ENCODE measurements around the gene C5orf46. TPM values are rescaled to one million over a fixed set of nuclear protein-coding genes. Genes with fewer than 3 reads are reported as not detected.

C5orf46 gene
- total RNA-seq, 1 donor: not detected

- Histone ChIP-seq H3K4me2 (ENCODE audit: insufficient read depth, low read length) (no peak overlapping the region), H3K79me2 (ENCODE audit: insufficient read depth, low read length) (no peaks in the 10 kb centered on the region)
Observed at GRCh38 chr5:147845618-147846017, 60.7 kb downstream of the C5orf46 start.

DNA sequence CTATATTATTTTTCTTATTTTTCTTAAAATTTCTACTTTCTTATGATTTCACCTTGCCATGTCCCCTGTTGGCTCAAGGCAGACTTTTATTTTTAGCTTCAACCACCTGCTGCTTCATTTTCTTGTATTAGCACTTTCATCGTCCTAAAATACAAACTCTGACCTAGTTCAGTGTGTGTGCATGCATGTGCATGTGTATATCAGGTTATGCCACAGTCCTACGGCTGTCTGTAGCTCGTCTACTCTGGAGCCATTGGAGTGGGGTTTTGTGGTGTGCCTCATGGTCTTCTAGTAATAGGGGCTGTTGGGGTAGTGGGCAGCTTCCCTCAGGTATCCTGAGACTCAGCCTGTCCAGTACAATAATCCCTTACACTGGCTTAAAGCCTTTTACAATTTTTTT lies 61.5 kb downstream of the C5orf46 start:
- Histone ChIP-seq H3K4me3 (ENCODE audit: insufficient read depth, low read length) (no peak overlapping the region), H3K9me3 (ENCODE audit: low read depth, low read length) (no peaks in the 10 kb centered on the region), H4K20me1 (ENCODE audit: insufficient read depth, low read length) (no peaks in the 10 kb centered on the region), H3K27ac (ENCODE audit: low read depth, low read length) (no peak overlapping the region), H3K4me1 (ENCODE audit: insufficient read depth, low read length) (no peaks in the 10 kb centered on the region), H3K36me3 (ENCODE audit: insufficient read depth, low read length) (no peaks in the 10 kb centered on the region), H2AFZ (ENCODE audit: low read length) (no peak overlapping the region), H3K27me3 (ENCODE audit: insufficient read depth, low read length) (no peaks in the 10 kb centered on the region), H3K79me2 (ENCODE audit: insufficient read depth, low read length) (no peaks in the 10 kb centered on the region), H3K4me2 (ENCODE audit: insufficient read depth, low read length) (no peak overlapping the region)
- no peak for DNase-seq (ENCODE audit: insufficient read length, low spot score, missing footprints)
- no peak for TF ChIP-seq CTCF (IDR thresholded peaks at IDR 0.05; ENCODE audit: extremely low read depth, low read depth, low read length)

More at GRCh38 chr5:147845618-147846017, 60.7 kb downstream of the C5orf46 start:
- no peak for TF ChIP-seq CTCF (IDR thresholded peaks at IDR 0.05; ENCODE audit: extremely low read depth, low read depth, low read length)
- H3K4me3 ChIP-seq (ENCODE audit: insufficient read depth, low read length): no peak overlapping the region
- no peak for DNase-seq (ENCODE audit: insufficient read length, low spot score, missing footprints)
- no peaks in the 10 kb centered on the region for H3K36me3 ChIP-seq (ENCODE audit: insufficient read depth, low read length)
- no peaks in the 10 kb centered on the region for H3K27me3 ChIP-seq (ENCODE audit: insufficient read depth, low read length)
- H2AFZ ChIP-seq (ENCODE audit: low read length): no peak overlapping the region
- H3K9me3 ChIP-seq (ENCODE audit: low read depth, low read length): no peaks in the 10 kb centered on the region
- H4K20me1 ChIP-seq (ENCODE audit: insufficient read depth, low read length): no peaks in the 10 kb centered on the region
- no peak overlapping the region for H3K27ac ChIP-seq (ENCODE audit: low read depth, low read length)
- H3K4me1 ChIP-seq (ENCODE audit: insufficient read depth, low read length): no peaks in the 10 kb centered on the region

DNA sequence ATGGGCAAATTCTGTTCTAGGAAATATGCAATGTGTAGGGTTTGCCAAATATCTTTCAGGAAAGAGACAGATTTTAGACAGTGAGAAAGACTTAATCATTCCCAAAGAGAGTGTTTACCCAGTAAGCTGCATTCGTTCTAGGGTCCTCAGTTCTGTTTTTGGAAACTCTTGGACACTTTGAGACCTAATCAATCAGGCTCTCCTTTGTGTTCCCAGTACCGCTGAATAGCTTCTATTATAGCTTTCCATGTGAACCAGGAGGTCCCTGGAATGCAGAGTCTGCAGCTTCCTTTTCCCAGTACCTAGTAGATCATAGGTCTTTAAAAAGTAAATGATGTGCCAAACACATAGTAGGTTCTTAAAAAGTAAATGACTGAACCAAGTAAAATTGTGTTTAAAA lies 63.5 kb downstream of the C5orf46 start:
- Histone ChIP-seq H3K9me3 (ENCODE audit: low read depth, low read length) (no peaks in the 10 kb centered on the region), H3K79me2 (ENCODE audit: insufficient read depth, low read length) (no peaks in the 10 kb centered on the region)
- no peak for TF ChIP-seq CTCF (IDR thresholded peaks at IDR 0.05; ENCODE audit: extremely low read depth, low read depth, low read length)

More for the DNA sequence above, 63.5 kb downstream of the C5orf46 start:
- no peak overlapping the region for H3K27ac ChIP-seq (ENCODE audit: low read depth, low read length)
- H3K4me3 ChIP-seq (ENCODE audit: insufficient read depth, low read length): no peak overlapping the region
- no peak overlapping the region for H3K4me2 ChIP-seq (ENCODE audit: insufficient read depth, low read length)
- no peaks in the 10 kb centered on the region for H3K36me3 ChIP-seq (ENCODE audit: insufficient read depth, low read length)
- no peak for DNase-seq (ENCODE audit: insufficient read length, low spot score, missing footprints)
- H2AFZ ChIP-seq (ENCODE audit: low read length): no peak overlapping the region
- H4K20me1 ChIP-seq (ENCODE audit: insufficient read depth, low read length): no peaks in the 10 kb centered on the region
- H3K27me3 ChIP-seq (ENCODE audit: insufficient read depth, low read length): no peaks in the 10 kb centered on the region
- H3K4me1 ChIP-seq (ENCODE audit: insufficient read depth, low read length): no peaks in the 10 kb centered on the region

Other genes with a start within 250 kb of the C5orf46 start
- gene JAKMIP2, start 123.8 kb downstream of the C5orf46 start, total RNA-seq: 1.1 and 1.2 TPM in 2 replicates
- gene SPINK1, start 74.9 kb downstream of the C5orf46 start, total RNA-seq: not detected in 2 replicates
- not detected in 2 replicates for gene SCGB3A2, start 27.8 kb downstream of the C5orf46 start, total RNA-seq
- not detected in 2 replicates for gene SPINK5, start 157.4 kb upstream of the C5orf46 start, total RNA-seq